Activated T-helper 17 cell treated with anti-CD3 and anti-CD28 coated beads, Interleukin-2, amount 50 U/mL, for 72 hours (primary cell): ENCODE results near the gene DCLK1. TPM values are rescaled to one million over a fixed set of nuclear protein-coding genes. Genes with fewer than 3 reads are reported as not detected.
A peak's percentile ranks its signal among the peaks of the same experiment; 100 is the strongest.

Source experiments
- ATAC-seq: fragments of 150-1000 bp; cut with Tn5 transposase; replicated peaks from 2 replicates; pipeline ENCODE4 v1.10.0; 2021; ENCODE audit warnings: mild to moderate bottlenecking, moderate library complexity
- H3K27ac Mint-ChIP-seq: one replicate; pipeline ENCODE4 v1.8.0; 2022; ENCODE audit warnings: mixed read lengths
- H3K27me3 Mint-ChIP-seq: one replicate; pipeline ENCODE4 v1.8.0; 2022; ENCODE audit warnings: mixed read lengths
- H3K36me3 Mint-ChIP-seq: one replicate; pipeline ENCODE4 v1.8.0; 2022; ENCODE audit warnings: low read depth, mild to moderate bottlenecking, mixed read lengths
- H3K4me1 Mint-ChIP-seq: one replicate; pipeline ENCODE4 v1.8.0; 2022; ENCODE audit warnings: mixed read lengths
- H3K4me3 Mint-ChIP-seq: one replicate; pipeline ENCODE4 v1.8.0; 2022; ENCODE audit warnings: mild to moderate bottlenecking, mixed read lengths
- H3K9me3 Mint-ChIP-seq: one replicate; pipeline ENCODE4 v1.8.0; 2022; ENCODE audit warnings: mixed read lengths
- total RNA-seq, 2 donors: library from RNA; stranded (reverse); gene quantifications; one replicate each; pipeline ENCODE4 v1.2.3, GENCODE V29; 2022

The DCLK1 gene
- total RNA-seq, 2 donors from 2014 or later = not detected

- H3K27ac Mint-ChIP-seq = no peak overlapping the region
- H3K36me3 Mint-ChIP-seq = no peaks in the 10 kb centered on the region
- peaks cover 3% of the 10 kb centered on the region for H3K27me3 Mint-ChIP-seq
- H3K4me3 Mint-ChIP-seq = no peak overlapping the region
- H3K9me3 Mint-ChIP-seq = no peaks in the 10 kb centered on the region
- ATAC-seq = no peak
- no peaks in the 10 kb centered on the region for H3K4me1 Mint-ChIP-seq
Observed at GRCh38 chr13:35768073-35768472, 363.1 kb downstream of the DCLK1 start.

GRCh38 chr13:35767256-35767976 is 363.8 kb downstream of the DCLK1 start:
- H3K4me3 Mint-ChIP-seq = no peak overlapping the region
- ATAC-seq = no peak
- no peak overlapping the region for H3K27ac Mint-ChIP-seq

GRCh38 chr13:35766663-35767062 is 364.5 kb downstream of the DCLK1 start:
- no peaks in the 10 kb centered on the region for H3K36me3 Mint-ChIP-seq
- no peak overlapping the region for H3K27ac Mint-ChIP-seq
- H3K4me1 Mint-ChIP-seq = no peaks in the 10 kb centered on the region
- ATAC-seq = no peak
- H3K27me3 Mint-ChIP-seq = peaks cover 3% of the 10 kb centered on the region
- H3K4me3 Mint-ChIP-seq = no peak overlapping the region
- no peaks in the 10 kb centered on the region for H3K9me3 Mint-ChIP-seq

More at GRCh38 chr13:35767256-35767976, 363.8 kb downstream of the DCLK1 start:
- H3K36me3 Mint-ChIP-seq = no peaks in the 10 kb centered on the region
- H3K9me3 Mint-ChIP-seq = no peaks in the 10 kb centered on the region
- peaks cover 3% of the 10 kb centered on the region for H3K27me3 Mint-ChIP-seq
- H3K4me1 Mint-ChIP-seq = no peaks in the 10 kb centered on the region

- Mint-ChIP-seq H3K36me3 (no peaks in the 10 kb centered on the region), H3K27ac (no peak overlapping the region), H3K4me1 (no peaks in the 10 kb centered on the region), H3K9me3 (no peaks in the 10 kb centered on the region), H3K4me3 (no peak overlapping the region), H3K27me3 (peaks cover 3% of the 10 kb centered on the region)
- no peak for ATAC-seq
Observed at GRCh38 chr13:35765941-35766340, 365.2 kb downstream of the DCLK1 start.

GRCh38 chr13:35765366-35765765 is 365.8 kb downstream of the DCLK1 start:
- Mint-ChIP-seq H3K4me3 (no peak overlapping the region), H3K36me3 (no peaks in the 10 kb centered on the region), H3K9me3 (no peaks in the 10 kb centered on the region)

GRCh38 chr13:35764326-35765015 is 366.7 kb downstream of the DCLK1 start:
- no peaks in the 10 kb centered on the region for H3K27me3 Mint-ChIP-seq
- H3K27ac Mint-ChIP-seq = no peak overlapping the region
- H3K9me3 Mint-ChIP-seq = peaks cover 6% of the 10 kb centered on the region
- no peak overlapping the region for H3K4me3 Mint-ChIP-seq
- no peaks in the 10 kb centered on the region for H3K36me3 Mint-ChIP-seq
- H3K4me1 Mint-ChIP-seq = no peaks in the 10 kb centered on the region
- no peak for ATAC-seq

More at GRCh38 chr13:35765366-35765765, 365.8 kb downstream of the DCLK1 start:
- Mint-ChIP-seq H3K27ac (no peak overlapping the region), H3K4me1 (no peaks in the 10 kb centered on the region), H3K27me3 (peaks cover 3% of the 10 kb centered on the region)
- no peak for ATAC-seq

- Mint-ChIP-seq H3K4me3 (no peak overlapping the region), H3K27me3 (no peaks in the 10 kb centered on the region), H3K9me3 (peaks cover 10% of the 10 kb centered on the region), H3K27ac (no peak overlapping the region), H3K36me3 (no peaks in the 10 kb centered on the region), H3K4me1 (no peaks in the 10 kb centered on the region)
- peak; percentile 18 for ATAC-seq
Observed at GRCh38 chr13:35763782-35764123, 367.4 kb downstream of the DCLK1 start.

GRCh38 chr13:35763060-35763781 is 368.0 kb downstream of the DCLK1 start:
- Mint-ChIP-seq H3K4me3 (no peak overlapping the region), H3K27ac (no peak overlapping the region), H3K9me3 (peaks cover 10% of the 10 kb centered on the region), H3K27me3 (no peaks in the 10 kb centered on the region), H3K4me1 (no peaks in the 10 kb centered on the region), H3K36me3 (no peaks in the 10 kb centered on the region)
- ATAC-seq = no peak

GRCh38 chr13:35761440-35762252 is 369.5 kb downstream of the DCLK1 start:
- Mint-ChIP-seq H3K4me1 (no peaks in the 10 kb centered on the region), H3K27me3 (peaks cover 4% of the 10 kb centered on the region), H3K36me3 (no peaks in the 10 kb centered on the region), H3K4me3 (no peak overlapping the region), H3K27ac (no peak overlapping the region), H3K9me3 (peaks cover 10% of the 10 kb centered on the region)
- ATAC-seq = no peak

- Mint-ChIP-seq H3K27ac (no peak overlapping the region), H3K4me1 (no peaks in the 10 kb centered on the region), H3K9me3 (peaks cover 10% of the 10 kb centered on the region), H3K27me3 (peaks cover 6% of the 10 kb centered on the region), H3K36me3 (no peaks in the 10 kb centered on the region), H3K4me3 (no peak overlapping the region)
- no peak for ATAC-seq
Observed at GRCh38 chr13:35760735-35761281, 370.4 kb downstream of the DCLK1 start.

GRCh38 chr13:35747594-35747993 is 383.6 kb downstream of the DCLK1 start:
- no peak overlapping the region for H3K27ac Mint-ChIP-seq
- H3K27me3 Mint-ChIP-seq = no peaks in the 10 kb centered on the region
- ATAC-seq = no peak
- no peaks in the 10 kb centered on the region for H3K4me1 Mint-ChIP-seq
- no peaks in the 10 kb centered on the region for H3K36me3 Mint-ChIP-seq
- no peaks in the 10 kb centered on the region for H3K9me3 Mint-ChIP-seq
- H3K4me3 Mint-ChIP-seq = no peak overlapping the region

- Mint-ChIP-seq H3K4me1 (no peaks in the 10 kb centered on the region), H3K4me3 (no peak overlapping the region), H3K27me3 (peaks cover 7% of the 10 kb centered on the region), H3K27ac (no peak overlapping the region), H3K9me3 (peaks cover 7% of the 10 kb centered on the region), H3K36me3 (no peaks in the 10 kb centered on the region)
- ATAC-seq = no peak
Observed at GRCh38 chr13:35744566-35745178, 386.5 kb downstream of the DCLK1 start.

GRCh38 chr13:35744144-35744543 is 387.0 kb downstream of the DCLK1 start:
- H3K36me3 Mint-ChIP-seq = no peaks in the 10 kb centered on the region
- H3K27ac Mint-ChIP-seq = no peak overlapping the region
- no peak for ATAC-seq
- H3K4me1 Mint-ChIP-seq = no peaks in the 10 kb centered on the region
- H3K4me3 Mint-ChIP-seq = no peak overlapping the region
- peaks cover 7% of the 10 kb centered on the region for H3K9me3 Mint-ChIP-seq
- H3K27me3 Mint-ChIP-seq = peaks cover 7% of the 10 kb centered on the region

- Mint-ChIP-seq H3K4me3 (no peak overlapping the region), H3K36me3 (no peaks in the 10 kb centered on the region), H3K9me3 (peaks cover 7% of the 10 kb centered on the region), H3K27me3 (peaks cover 7% of the 10 kb centered on the region), H3K27ac (no peak overlapping the region), H3K4me1 (no peaks in the 10 kb centered on the region)
- ATAC-seq = no peak
Observed at GRCh38 chr13:35743165-35743564, 388.0 kb downstream of the DCLK1 start.
